IMR-90 (cell line): ENCODE results near the gene PAK5. TPM values are rescaled to one million over a fixed set of nuclear protein-coding genes. Genes with fewer than 3 reads are reported as not detected.

Experiments used
- ATAC-seq: fragments of 200-7000 bp; cut with Tn5 transposase; 2 replicates; pipeline ENCODE4 v1.9.1; 2020; ENCODE audit warnings: low read depth, mild to moderate bottlenecking, moderate library complexity
- BruUV-seq: library from RNA; stranded (reverse); fragments of 400-500 nt; replicated peaks from 2 replicates; lab custom pipeline; 2021; lab: Mats Ljungman, UMichigan
- CTCF ChIA-PET: fragments of 300-600 bp; formaldehyde crosslinking; extraction: SDS; loops from one replicate; lab custom pipeline; 2021; ENCODE audit warnings: antibody characterized with exemption; lab: Yijun Ruan, JAX
- POLR2A ChIA-PET: fragments of 300-600 bp; sonication (Branson Sonifier 250); formaldehyde crosslinking; loops from one replicate; lab custom pipeline; 2022; ENCODE audit warnings: antibody characterized with exemption; ENCODE audit not compliant: unreplicated experiment; lab: Charles Lee
- DNase-seq: peaks from one replicate; pipeline ENCODE4 v3.0.0; 2013
- H2AFZ ChIP-seq: replicated peaks from 2 replicates; pipeline ENCODE3; 2013; ENCODE audit warnings: low read length, mild to moderate bottlenecking; ENCODE audit not compliant: poor library complexity
- H2AK5ac ChIP-seq: 2 replicates; pipeline ENCODE4 v1.6.1; 2013; ENCODE audit warnings: low read depth, low read length, inconsistent platforms
- H2AK9ac ChIP-seq: replicated peaks from 2 replicates; pipeline ENCODE3; 2013; ENCODE audit warnings: mild to moderate bottlenecking, low read depth, low read length, moderate library complexity; ENCODE audit not compliant: poor library complexity
- H2BK120ac ChIP-seq: 2 replicates; pipeline ENCODE4 v1.6.1; 2013; ENCODE audit warnings: low read depth, low read length, inconsistent platforms
- H2BK15ac ChIP-seq: 3 replicates; pipeline ENCODE4 v1.6.1; 2013; ENCODE audit warnings: low read depth, low read length, inconsistent platforms
- H2BK20ac ChIP-seq: 2 replicates; pipeline ENCODE4 v1.6.1; 2013; ENCODE audit warnings: low read depth, mild to moderate bottlenecking, inconsistent platforms, low read length, moderate library complexity
- H2BK5ac ChIP-seq: 2 replicates; pipeline ENCODE4 v1.6.1; 2013; ENCODE audit warnings: mild to moderate bottlenecking, low read depth, low read length, inconsistent platforms; ENCODE audit not compliant: poor library complexity, severe bottlenecking
- H3K14ac ChIP-seq: replicated peaks from 2 replicates; pipeline ENCODE4 v1.6.1; 2013; ENCODE audit warnings: low read depth, low read length, inconsistent platforms
- H3K18ac ChIP-seq: 2 replicates; pipeline ENCODE4 v1.6.1; 2013; ENCODE audit warnings: low read depth, low read length, control low read depth
- H3K23ac ChIP-seq: 2 replicates; pipeline ENCODE4 v1.6.1; 2013; ENCODE audit warnings: low read depth, low read length, inconsistent platforms
- H3K27ac ChIP-seq: 2 replicates; pipeline ENCODE4 v1.5.1; 2013; ENCODE audit warnings: mild to moderate bottlenecking, control low read depth, low read length; ENCODE audit not compliant: insufficient read depth
- H3K27me3 ChIP-seq: 2 replicates; pipeline ENCODE4 v1.6.1; 2013; ENCODE audit warnings: low read length; ENCODE audit not compliant: control insufficient read depth, insufficient read depth
- H3K36me3 ChIP-seq: 2 replicates; pipeline ENCODE4 v1.6.1; 2013; ENCODE audit warnings: low read length, mixed read lengths; ENCODE audit not compliant: control insufficient read depth, insufficient read depth
- H3K4ac ChIP-seq: 2 replicates; pipeline ENCODE4 v1.6.1; 2013; ENCODE audit warnings: low read depth, low read length, inconsistent platforms
- H3K4me1 ChIP-seq: 2 replicates; pipeline ENCODE4 v1.6.1; 2013; ENCODE audit warnings: low read length, mixed read lengths; ENCODE audit not compliant: control insufficient read depth, insufficient read depth
- H3K4me2 ChIP-seq: 2 replicates; pipeline ENCODE4 v1.6.1; 2013; ENCODE audit warnings: low read depth, mild to moderate bottlenecking, control low read depth, low read length, moderate library complexity
- H3K4me3 ChIP-seq: 2 replicates; pipeline ENCODE4 v1.5.1; 2013; ENCODE audit warnings: low read depth, mild to moderate bottlenecking, control low read depth, low read length, moderate library complexity; ENCODE audit not compliant: insufficient read depth
- H3K56ac ChIP-seq: 2 replicates; pipeline ENCODE4 v1.6.1; 2013; ENCODE audit warnings: low read length, inconsistent platforms; ENCODE audit not compliant: insufficient read depth; ENCODE audit errors: extremely low read depth
- H3K79me1 ChIP-seq, 2 experiments: 2 replicates each; pipeline ENCODE4 v1.6.1; 2013; ENCODE audit warnings: low read length in 2 of 2, inconsistent platforms in 1 of 2, low read depth in 1 of 2
- H3K9ac ChIP-seq: 2 replicates; pipeline ENCODE4 v1.6.1; 2013; ENCODE audit warnings: low read depth, low read length, control low read depth
- H3K9me1 ChIP-seq: 2 replicates; pipeline ENCODE4 v1.6.1; 2013; ENCODE audit warnings: low read length, inconsistent platforms; ENCODE audit not compliant: insufficient read depth
- H3K9me3 ChIP-seq: 2 replicates; pipeline ENCODE4 v1.6.1; 2013; ENCODE audit warnings: low read length; ENCODE audit not compliant: control insufficient read depth, insufficient read depth
- H4K20me1 ChIP-seq: 2 replicates; pipeline ENCODE4 v1.6.1; 2013; ENCODE audit warnings: low read length, inconsistent platforms; ENCODE audit not compliant: insufficient read depth
- H4K5ac ChIP-seq: 2 replicates; pipeline ENCODE4 v1.6.1; 2013; ENCODE audit warnings: mild to moderate bottlenecking, low read depth, low read length, control low read depth
- H4K8ac ChIP-seq, 2 experiments: 2 replicates each; pipeline ENCODE4 v1.6.1; 2013; ENCODE audit warnings: low read depth in 2 of 2, low read length in 2 of 2, control low read depth in 1 of 2, inconsistent platforms in 1 of 2
- H4K91ac ChIP-seq: 2 replicates; pipeline ENCODE4 v1.6.1; 2013; ENCODE audit warnings: low read depth, low read length, inconsistent platforms; ENCODE audit not compliant: insufficient read depth
- MAFK ChIP-seq: IDR thresholded peaks from 2 replicates; pipeline ENCODE4 v1.6.1; 2012; ENCODE audit warnings: low read depth, low read length, improper control_type of control experiment
- RCOR1 ChIP-seq: IDR thresholded peaks from 2 replicates; pipeline ENCODE4 v1.6.1; 2012; ENCODE audit warnings: mild to moderate bottlenecking, low read length, improper control_type of control experiment; ENCODE audit not compliant: insufficient replicate concordance
- USF2 ChIP-seq: fragments of 150-350 bp; IDR thresholded peaks from 2 replicates; pipeline ENCODE4 v1.6.1; 2017; ENCODE audit warnings: mild to moderate bottlenecking, antibody characterized with exemption, low read length, low read depth
- WGBS, 2 experiments: methylation state at CpG; one replicate each; pipeline versions ENCODE4 v1.1.5 to v1.1.7; 2013; ENCODE audit warnings: missing lambda C conversion rate in 2 of 2; ENCODE audit not compliant: insufficient read length in 1 of 2; ENCODE audit errors: extremely low coverage in 2 of 2; 5-methylcytosine and 5-hydroxymethylcytosine counted together
- dilution Hi-C: fragments of 300-500 bp; cut with HindIII; formaldehyde crosslinking; loops from one replicate; pipeline ENCODE4 v1.14.3; 2018; ENCODE audit warnings: low sequenced_read_pairs; ENCODE audit not compliant: unreplicated experiment
- in situ Hi-C: fragments of 300-500 bp; cut with MboI; formaldehyde crosslinking; loops from 3 replicates; pipeline ENCODE4 v1.14.3; 2019; ENCODE audit warnings: low sequenced_read_pairs, inconsistent platforms, mixed read lengths
- intact Hi-C: fragments of 100-400 bp; cut with micrococcal nuclease; formaldehyde crosslinking; loops from 2 replicates; pipeline ENCODE4 v1.10.0; 2022
- polyA plus RNA-seq, 3 experiments: library from polyadenylated mRNA; depleted of rRNA; stranded (reverse); fragments of >200 nt; gene quantifications; 2 replicates each; pipeline ENCODE4 v1.2.3, GENCODE V29; 2012; ENCODE audit warnings: low replicate concordance in 1 of 3
- total RNA-seq: library from RNA; depleted of rRNA; stranded (reverse); fragments of >200 nt; gene quantifications from 2 replicates; pipeline ENCODE4 v1.2.3, GENCODE V29; 2012

The PAK5 gene
- total and polyA plus RNA-seq, 2 of the 4 experiments (the other 2 are of a cell fraction): not detected

DNA sequence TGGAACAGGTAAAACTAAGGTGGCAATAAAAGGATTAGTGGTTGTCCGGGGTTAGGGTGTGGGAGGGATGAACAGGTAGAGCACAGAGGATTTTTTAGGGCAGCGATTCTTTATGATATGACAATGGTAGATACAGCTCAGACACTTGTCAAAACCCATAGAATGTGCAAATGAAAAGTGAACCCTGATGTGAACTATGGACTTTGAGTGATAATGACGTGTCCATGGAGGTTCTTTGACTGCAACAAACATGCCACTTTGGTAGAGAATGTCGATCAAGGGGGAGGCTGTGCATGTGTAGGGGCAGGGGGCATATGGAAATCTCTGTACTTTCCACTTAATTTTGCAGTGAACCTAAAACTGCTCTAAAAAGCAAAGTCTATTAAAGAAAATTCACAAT is 223.8 kb downstream of the PAK5 start:
- H3K9me3 ChIP-seq: no peaks in the 10 kb centered on the region
- H2AFZ ChIP-seq: no peak overlapping the region
- H4K91ac ChIP-seq: no peak overlapping the region
- H3K9ac ChIP-seq: no peak overlapping the region
- TF ChIP-seq RCOR1 (no peak), MAFK (no peak), USF2 (no peak)
- H2BK120ac ChIP-seq: no peak overlapping the region
- no peak overlapping the region for H3K23ac ChIP-seq
- no peak for ATAC-seq
- in situ Hi-C loops (loop anchor here (25.0 kb wide), 1 partner anchor 97 kb away; no protein-coding TSS in a partner anchor), intact Hi-C loops (loop anchor here (10.0 kb wide), 3 partner anchors 610 to 1930 kb away; no protein-coding TSS in a partner anchor), dilution Hi-C loops (no loop called here)
- no peaks in the 10 kb centered on the region for H3K9me1 ChIP-seq
- H3K27ac ChIP-seq: no peak overlapping the region
- H4K20me1 ChIP-seq: no peaks in the 10 kb centered on the region
- WGBS, 2 experiments: 60% methylated on average over 1 of the region's 4 CpGs; no CpG with 5 or more reads in 1 of the 2 experiments
- H2BK5ac ChIP-seq: no peak overlapping the region
- no peak overlapping the region for H3K56ac ChIP-seq
- no peak overlapping the region for H3K4me2 ChIP-seq
- H3K27me3 ChIP-seq: peaks cover 22% of the 10 kb centered on the region
- H2BK15ac ChIP-seq: no peak overlapping the region
- no peak overlapping the region for H2AK5ac ChIP-seq
- no peak overlapping the region for H3K14ac ChIP-seq
- H3K4ac ChIP-seq: no peak overlapping the region
- H3K79me1 ChIP-seq: no peaks in the 10 kb centered on the region
- no peak overlapping the region for H2BK20ac ChIP-seq
- H2AK9ac ChIP-seq: no peak overlapping the region
- no peak overlapping the region for H4K8ac ChIP-seq
- H4K5ac ChIP-seq: no peak overlapping the region
- no TSS peak for BruUV-seq
- H3K18ac ChIP-seq: no peak overlapping the region
- ChIA-PET POLR2A (no interaction called here), CTCF (no interaction called here)
- H3K36me3 ChIP-seq: no peaks in the 10 kb centered on the region
- no peak for DNase-seq
- no peak overlapping the region for H3K4me3 ChIP-seq
- no peaks in the 10 kb centered on the region for H3K4me1 ChIP-seq
